ENCODE data around the gene ZNF217.
"Not testable (repeated sequence)": the region's sequence is repeated elsewhere in the genome, so short reads cannot be mapped to it uniquely, and the experiment has no call there.

DNA sequence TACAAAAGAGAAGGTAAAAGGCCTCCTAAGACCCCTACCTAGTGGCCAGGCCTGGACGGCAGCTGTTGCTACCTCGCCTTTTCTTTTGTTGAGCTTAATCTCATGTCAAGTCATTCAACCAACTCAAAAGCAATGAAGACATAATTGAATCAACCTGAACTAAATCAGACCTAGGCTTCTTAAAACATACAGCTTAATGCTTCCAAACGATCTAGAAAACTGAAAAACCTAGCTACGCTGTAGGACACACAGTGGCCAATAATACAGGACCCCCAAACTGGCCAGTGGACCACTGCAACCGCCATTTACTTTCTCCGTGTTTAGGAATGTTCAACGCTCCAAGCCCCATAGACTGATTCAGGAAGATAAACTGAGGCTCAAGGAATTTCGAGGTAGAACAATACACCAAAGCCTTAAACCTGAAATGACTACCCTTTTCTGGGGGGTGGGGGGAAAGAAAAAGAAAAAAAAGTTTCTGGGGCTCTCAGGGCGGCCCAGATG lies 1.6 kb downstream of the ZNF217 start:
- TF ChIP-seq EZH2 (IDR thresholded peaks at IDR 0.05; ENCODE audit: borderline replicate concordance); EZH2phosphoT487 (IDR thresholded peaks at IDR 0.05; ENCODE audit: low read depth, severe bottlenecking, unreplicated experiment): not testable (repeated sequence)
- TF ChIP-seq, protein P1, sequence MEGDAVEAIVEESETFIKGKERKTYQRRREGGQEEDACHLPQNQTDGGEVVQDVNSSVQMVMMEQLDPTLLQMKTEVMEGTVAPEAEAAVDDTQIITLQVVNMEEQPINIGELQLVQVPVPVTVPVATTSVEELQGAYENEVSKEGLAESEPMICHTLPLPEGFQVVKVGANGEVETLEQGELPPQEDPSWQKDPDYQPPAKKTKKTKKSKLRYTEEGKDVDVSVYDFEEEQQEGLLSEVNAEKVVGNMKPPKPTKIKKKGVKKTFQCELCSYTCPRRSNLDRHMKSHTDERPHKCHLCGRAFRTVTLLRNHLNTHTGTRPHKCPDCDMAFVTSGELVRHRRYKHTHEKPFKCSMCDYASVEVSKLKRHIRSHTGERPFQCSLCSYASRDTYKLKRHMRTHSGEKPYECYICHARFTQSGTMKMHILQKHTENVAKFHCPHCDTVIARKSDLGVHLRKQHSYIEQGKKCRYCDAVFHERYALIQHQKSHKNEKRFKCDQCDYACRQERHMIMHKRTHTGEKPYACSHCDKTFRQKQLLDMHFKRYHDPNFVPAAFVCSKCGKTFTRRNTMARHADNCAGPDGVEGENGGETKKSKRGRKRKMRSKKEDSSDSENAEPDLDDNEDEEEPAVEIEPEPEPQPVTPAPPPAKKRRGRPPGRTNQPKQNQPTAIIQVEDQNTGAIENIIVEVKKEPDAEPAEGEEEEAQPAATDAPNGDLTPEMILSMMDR (IDR thresholded peaks at IDR 0.05; ENCODE audit: poor library complexity), result not testable (repeated sequence)

Measured in hepatocyte (in vitro differentiated cells).